Measurements from ENCODE around the gene ZNF783.
"Not testable (repeated sequence)": the region's sequence is repeated elsewhere in the genome, so short reads cannot be mapped to it uniquely, and the experiment has no call there.

ZNF783 gene

DNA sequence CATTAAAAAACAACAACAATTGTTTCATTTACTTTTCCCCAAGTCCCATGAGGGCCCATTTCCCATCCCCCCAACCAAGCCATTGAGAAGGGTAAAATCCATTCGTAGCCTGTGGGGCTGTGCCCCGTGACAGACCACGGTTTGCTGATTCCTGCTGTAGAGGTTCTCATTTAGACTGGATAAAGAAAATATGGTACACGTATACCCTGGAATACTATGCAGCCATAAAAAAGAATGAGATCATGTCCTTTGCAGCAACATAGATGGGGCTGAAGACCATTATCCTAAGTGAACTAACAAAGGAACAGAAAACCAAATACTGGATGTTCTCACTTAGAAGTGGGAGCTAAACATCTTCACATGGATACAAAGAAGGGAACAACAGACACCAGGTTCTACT lies 44.9 kb downstream of the ZNF783 start:
- no peak for DNase-seq

DNA sequence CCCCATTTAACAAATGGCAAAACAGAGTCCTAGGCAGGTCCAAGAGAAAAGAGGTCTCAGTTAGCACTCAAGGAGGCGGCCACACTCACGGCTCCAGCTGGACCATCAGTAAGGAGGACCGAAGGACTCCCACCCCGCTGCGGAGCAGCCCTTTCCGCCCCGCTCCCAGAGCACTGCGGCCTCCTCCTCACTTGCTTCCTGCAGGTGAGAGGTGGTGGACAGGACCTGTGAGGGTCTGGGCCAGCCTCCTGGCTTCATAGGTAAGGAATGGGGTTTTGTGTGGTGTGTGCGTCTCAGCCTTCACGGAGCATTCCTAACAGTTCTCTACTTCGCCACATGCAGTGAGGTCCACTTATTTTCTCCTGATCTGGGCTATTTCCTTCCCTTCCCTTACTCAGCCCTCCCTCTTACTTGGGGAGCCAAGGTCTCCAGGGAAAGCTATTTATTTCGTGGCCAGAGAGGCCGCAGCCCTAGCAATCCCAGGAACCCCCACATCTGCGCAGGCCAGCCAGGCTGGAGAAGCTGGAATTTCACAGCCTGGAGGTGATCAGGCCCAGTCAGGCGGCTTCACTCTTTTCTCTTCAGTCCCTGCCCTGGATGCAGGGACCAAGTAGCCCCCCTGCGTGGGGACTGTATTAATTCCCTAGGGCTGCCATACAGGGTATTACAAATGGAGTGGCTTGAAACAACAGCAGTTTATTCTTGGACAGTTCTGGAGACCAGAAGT lies 45.9 kb downstream of the ZNF783 start:
- no peak for DNase-seq

DNA sequence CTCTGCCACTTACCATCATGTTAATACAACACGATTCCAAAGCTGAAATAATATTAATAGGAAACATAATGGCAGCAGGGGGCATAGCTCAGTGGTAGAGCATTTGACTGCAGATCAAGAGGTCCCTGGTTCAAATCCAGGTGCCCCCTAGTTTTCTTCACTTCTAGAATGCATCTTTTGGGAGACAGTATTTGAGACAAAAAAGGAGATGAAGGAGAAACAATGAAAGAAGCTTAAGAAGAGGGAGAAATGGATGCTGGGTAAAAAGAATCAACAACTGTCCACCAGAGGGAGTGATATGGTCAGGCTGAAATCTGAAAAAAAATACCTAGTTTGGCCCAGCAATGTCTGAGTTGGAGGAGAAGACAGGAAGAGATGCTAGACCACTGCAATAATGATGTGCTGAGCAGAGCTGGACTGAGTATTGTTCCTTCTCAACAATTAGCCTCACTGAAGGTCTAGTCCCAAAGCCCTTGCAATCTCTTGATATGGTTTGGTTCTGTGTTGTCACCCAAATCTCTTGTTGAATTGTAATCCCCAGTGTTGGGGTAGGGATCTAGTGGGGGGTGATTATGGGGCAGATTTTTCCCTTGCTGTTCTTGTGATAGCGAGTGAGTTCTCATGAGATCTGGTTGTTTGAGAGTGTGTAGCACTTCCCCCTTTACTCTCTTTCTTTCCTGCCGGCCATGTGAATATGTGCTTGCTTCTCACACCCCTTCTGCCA lies 48.3 kb downstream of the ZNF783 start:
- DNase-seq = peak; percentile 16

DNA sequence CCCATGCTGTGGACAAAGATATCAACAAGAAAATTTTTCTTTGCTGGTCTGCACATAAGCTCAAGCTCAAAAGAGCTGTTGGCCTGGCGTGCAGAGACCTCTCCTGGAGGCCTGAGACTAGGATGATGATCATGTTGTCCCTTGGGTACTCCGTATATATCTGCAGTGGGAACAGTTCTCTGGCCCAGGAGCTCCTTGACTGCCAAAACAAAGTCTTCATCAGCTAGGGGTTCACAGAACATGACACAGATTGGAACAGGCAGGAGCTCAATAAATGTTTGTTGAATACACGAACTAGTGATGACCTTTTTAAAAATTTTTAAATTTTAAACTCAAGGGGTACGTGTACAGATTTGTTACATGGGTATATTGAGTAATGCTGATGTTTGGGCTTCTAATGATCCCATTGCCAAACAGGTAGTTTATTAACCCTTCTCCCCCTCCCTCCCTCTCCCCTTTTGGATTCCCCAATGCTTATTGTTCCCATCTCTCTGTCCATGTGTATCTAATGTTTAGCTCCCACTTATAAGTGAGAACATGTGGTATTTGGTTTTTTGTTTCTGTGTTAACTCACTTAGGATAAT lies 49.1 kb downstream of the ZNF783 start:
- no peak for DNase-seq

DNA sequence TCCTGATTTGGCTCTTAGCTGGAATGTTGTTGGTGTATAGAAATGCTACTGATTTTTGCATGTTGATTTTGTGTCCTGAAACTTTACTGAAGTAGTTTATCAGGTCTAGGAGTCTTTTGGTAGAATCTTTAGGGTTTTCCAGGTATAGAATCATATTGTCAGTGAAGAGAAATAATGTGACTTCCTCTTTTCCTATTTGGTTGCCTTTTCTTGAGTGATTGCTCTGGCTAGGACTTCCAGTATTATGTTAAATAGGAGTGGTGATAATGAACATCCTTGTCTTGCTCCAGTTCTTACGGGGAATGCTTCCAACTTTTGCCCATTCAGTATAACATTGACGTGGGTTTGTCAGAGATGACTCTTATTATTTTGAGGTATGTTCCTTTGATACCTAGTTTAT lies 52.0 kb downstream of the ZNF783 start:
- no peak for DNase-seq

DNA sequence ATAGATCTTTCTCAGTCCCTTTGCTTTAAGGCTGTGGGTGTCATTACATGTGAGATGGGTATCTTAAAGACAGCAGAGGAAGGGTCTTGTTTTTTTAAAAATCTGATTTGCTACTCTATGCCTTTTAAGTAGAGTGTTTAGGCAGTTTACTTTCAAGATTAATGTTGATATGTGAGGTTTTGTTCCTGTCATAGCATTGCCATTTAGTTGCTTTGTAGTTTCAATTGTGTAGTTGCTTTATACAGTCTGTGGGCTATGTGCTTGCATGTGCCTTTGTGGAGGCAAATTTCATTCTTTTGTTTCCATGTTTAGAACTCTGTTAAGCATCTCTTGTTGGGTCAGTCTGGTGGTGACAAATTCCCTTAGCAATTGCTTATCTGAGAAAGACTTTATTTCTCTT lies 54.6 kb downstream of the ZNF783 start:
- no peak for DNase-seq

DNA sequence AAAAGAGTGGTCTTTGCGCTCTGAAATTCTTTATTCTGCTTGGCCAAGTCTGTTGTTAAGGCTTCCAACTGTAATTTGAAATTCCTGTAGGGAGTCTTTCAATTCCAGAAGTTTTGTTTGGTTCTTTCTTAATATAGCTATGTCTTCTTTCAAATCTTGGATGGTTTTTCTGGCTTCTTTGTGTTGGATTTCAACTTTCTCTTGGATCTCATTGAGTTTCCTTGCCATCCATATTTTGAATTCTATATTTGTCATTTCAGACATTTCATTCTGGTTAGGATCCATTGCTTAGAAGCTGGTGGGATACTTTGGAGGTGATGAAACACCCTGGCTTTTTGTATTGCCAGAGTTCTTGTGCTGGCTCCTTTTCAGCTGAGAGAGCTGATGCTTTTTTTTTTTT lies 55.5 kb downstream of the ZNF783 start:
- no peak for DNase-seq

DNA sequence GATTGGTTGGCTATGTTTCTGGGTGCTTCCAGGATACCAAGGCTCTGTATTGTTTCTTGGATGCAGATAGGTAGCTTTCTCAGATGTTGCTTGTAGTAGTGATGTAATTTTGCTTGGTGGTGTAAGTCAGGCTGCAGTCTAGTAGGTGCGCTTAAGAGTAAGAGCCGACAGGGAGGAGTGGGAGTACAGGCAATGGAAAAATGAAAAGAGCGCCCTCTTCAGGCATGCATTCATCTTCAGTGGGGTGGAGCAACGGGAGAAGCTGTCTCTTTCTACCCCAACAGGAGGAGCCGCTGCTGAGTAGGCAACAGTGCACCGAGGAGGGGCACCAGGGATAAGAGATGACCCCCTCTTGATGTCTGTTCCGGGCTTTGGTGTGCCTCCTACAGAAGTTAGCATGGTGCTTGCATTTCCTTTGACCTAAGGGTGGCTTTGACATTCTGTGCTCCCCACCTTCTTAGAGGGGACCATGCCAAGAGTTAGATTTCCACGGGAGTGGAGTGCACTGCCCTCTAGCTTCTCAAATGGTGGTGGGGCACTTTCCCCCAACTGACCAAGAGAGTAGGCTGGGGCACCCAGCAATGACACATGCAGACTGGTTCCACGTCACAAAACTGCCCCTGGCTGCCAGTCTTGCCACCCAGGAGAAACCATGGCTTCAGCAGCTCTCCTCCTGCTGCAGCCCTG lies 56.1 kb downstream of the ZNF783 start:
- no peak for DNase-seq

DNA sequence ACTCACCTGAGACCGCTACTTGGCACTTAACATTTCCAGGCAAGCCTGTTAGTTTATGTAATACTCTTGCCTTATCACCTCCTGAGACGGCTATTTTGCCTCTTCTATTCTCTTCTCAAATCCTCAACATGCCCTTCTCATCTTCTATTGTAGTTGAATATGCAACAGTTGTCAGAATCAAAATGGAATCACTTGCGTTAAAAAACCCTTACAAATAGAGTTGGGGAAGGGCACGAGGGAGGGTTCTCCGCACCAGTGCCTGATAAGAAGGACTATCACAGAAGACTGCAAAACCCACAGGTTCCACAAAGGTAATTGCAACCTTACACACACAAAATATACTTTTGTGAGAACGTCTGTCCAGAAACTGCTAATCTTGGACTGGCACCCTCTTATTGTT lies 57.4 kb downstream of the ZNF783 start:
- no peak for DNase-seq

DNA sequence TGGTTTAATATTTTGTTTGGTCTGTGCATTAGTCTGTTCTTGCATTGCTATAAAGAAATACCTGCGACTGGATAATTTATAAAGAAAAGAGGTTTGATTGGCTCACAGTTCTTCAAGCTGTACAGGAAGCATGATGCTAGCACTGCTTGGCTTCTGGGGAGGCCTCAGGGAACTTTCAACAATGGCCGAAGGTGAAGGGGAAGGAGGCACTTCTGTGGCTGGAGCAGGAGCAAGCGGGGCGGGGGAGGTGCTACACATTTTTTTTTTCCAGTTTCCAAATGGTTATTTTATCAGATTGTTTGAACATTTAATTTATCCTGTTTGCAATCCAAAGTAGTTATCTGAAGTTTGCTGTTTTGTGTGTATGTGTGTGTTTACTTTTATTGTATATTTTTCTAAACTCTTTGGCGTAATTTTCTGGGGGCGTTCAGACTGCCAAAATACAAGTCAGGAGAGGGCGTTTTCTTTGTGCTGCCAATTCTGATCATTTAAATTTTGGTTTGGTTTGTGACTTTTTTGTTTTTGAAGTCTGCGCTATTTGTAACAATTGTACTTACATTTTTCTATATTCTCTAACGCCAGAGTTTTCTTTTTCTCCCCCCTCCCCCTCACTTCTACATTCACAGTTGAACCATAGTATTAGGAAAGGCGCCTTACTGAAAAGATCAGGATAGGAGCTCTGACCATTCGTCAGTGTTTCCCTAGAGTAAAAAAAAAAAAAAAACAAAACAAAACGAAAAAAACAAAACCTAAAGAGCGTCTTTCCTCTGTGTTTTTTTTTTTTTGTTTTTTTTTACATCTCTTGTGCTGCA lies 58.5 kb downstream of the ZNF783 start:
- DNase-seq = no peak

DNA sequence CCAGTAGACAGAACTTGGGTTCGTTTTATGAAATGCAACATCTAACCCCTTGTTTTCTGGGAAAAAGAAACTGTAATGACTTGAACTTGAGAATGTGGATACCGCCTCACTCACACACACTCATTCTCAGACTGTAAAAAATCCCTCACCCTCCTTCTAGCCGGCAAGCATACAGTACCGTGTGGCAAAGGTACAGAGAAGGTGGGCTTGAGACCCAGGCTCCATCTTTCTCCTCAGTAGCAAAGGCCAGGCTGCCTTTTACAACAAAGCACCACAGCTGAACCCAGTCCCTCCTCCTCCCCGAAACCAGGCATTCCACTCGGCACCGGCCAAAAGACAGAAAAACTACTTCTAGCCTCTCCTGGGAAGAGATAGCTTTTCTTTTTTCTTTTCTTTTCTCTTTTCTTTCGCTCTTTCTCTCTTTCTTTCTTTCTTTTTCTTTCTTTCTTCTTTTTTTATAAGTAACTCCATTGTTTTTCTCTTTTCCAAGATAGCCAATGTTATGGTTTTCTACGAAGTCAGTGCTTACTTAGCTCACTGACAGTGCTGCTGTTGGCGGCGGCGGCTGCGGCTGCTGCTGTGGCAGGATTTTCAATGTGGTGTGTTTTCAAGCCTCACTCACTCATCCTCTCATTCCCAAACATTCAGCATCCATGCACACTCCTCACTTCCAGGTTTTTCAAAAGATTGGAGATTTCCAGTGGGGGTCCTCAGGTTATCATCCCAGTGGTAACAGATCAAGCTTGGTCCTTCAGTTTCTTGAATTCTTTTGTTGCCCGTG lies 59.3 kb downstream of the ZNF783 start:
- not testable (repeated sequence) for DNase-seq

DNA sequence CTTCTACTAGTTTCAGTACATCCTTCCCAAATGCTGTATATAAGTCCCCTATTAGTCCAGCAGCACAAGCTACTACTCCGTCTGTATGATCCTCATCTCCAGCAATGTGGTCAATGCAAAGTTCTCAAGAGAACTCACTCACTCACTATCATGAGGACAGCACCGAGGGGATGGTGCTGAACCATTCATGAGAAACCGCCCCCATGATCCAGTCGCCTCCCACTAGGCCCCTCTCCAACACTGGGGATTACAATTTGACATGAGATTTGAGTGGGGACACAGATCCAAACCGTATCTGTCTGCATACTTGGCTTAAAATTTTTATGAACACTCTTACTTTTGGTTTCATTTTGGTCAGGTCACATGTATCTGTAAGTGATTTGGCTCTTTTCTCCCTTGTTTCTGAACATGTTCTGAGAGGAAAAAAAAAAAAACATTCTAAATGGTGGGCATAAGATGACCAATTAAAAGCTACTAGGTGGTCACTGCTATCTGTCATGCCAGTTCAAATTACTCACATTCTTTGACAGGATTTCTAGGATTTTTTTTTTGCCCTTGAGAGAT lies 60.1 kb downstream of the ZNF783 start:
- DNase-seq = no peak

DNA sequence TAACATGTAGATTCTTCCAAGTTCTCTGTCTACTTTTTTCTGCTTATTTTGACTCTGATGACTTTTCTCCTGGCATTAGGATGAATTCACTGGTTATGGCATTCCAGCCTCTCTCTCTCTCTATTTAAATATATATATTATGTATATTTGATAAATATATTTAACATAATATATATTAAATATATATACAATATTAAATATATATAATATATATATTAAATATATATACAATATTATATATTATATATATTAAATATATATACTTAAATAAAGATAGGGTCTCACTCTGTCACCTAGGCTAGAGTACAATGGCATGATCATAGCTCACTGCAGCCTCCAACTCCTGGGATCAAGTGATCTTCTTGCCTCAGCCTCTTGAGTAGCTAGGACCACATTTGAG lies 60.7 kb downstream of the ZNF783 start:
- DNase-seq = no peak

DNA sequence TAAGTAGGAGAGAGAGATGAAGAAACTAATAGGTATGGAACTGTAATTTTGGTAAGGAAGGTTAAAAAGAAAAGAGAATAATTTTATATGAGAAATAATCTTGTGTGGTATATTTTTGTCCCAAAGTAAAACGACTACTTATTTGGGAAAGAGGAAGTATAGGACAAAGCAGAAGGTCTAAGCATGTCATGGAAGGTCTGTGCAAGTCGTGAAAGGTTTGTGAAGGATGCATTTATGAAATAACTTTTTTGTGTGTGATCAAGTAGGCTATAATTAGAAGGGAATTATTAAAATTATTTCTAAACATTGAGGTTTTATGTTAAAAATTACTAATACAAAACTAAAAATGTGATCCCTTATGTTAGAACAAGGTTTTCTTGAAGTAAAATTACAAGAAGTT lies 63.3 kb downstream of the ZNF783 start:
- DNase-seq = no peak

DNA sequence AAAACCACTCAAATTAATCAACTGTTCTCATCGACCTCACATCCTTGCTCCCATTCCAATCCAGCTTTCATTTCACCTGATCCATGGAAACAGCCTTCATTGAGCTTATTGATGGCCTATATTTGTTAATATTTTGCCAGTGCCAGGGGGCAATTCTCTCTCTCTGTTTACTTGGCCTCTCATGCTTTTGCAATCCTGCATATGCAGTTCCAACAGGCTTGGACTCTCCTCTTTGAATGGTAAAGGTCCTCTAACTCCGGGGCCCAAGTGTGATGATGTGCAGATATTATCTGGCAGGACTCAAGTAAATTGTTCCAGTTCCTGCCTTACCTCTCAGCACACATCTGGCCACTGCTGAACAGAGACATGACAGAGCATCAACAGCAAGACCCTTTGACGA lies 67.3 kb downstream of the ZNF783 start:
- DNase-seq = no peak

DNA sequence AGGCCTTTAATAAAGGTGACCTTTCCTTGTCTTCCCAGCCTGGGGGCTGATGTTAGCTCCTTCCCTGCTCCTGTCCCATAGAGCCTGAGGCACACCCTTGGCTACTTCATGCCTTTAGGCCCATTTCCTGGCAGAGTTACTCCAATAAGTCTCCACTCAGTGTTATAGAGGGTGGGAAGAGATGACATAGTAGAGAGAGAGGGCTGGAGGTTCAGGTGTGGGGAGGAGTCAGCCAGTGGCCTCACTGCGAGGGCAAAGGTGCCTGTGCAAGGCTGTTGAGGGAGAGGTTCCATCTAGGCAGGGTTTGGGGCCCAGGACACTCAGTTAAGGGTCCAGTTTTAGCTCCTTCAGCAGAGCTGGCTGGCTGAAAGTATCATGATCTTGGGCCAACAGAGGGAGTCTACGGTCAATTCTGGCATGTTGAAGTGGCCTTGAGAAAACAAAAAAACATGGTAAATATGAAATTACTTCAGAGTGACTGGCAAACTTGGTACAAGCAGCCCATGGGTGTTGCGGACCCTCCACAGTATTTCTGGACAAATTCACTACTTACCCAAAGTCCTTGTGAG lies 67.9 kb downstream of the ZNF783 start:
- no peak for DNase-seq

DNA sequence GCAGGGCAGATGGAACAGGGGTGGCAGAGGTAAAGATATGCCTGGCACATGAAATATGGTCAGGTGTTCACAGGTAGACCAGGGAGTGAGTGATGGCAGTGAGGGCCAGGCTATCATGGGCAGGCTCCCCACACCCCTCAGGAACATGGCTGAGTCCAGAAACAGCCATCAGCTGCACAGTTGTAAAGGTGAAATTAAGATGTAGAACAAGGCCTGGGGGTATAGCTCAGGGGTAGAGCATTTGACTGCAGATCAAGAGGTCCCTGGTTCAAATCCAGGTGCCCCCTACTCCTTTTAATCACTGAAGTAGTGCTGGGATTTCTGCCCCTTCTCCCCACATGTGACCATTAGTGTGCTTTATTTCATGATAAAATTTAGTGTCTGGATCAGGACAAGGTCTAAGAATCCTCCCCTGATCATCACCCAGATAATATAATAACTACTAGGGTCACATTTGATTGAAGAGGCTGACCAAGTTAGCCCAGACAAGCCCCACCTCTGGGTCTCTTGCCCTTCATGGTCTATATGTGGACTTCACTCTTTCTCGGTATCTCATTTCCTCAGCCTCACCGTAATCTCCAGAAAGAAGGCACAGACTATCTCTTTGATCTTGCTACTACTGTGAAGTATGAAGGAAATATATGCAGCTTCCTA lies 69.0 kb downstream of the ZNF783 start:
- no peak for DNase-seq

DNA sequence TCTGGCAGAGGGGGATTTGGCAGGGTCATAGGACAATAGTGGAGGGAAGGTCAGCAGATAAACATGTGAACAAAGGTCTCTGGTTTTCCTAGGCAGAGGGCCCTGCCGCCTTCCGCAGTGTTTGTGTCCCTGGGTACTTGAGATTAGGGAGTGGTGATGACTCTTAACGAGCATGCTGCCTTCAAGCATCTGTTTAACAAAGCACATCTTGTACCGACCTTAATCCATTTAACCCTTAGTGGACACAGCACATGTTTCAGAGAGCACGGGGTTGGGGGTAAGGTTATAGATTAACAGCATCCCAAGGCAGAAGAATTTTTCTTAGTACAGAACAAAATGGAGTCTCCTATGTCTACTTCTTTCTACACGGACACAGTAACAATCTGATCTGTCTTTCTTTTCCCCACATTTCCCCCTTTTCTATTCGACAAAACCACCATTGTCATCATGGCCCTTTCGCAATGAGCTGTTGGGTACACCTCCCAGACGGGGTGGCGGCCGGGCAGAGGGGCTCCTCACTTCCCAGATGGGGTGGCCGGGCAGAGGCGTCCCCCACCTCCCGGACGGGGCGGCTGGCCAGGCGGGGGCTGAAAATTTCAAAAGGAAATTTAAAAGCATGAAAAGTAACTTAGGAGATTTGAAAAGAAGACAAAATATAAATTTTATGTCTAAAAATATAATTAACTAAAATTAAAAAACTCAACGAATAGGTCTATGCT lies 70.8 kb downstream of the ZNF783 start:
- DNase-seq = not testable (repeated sequence)

DNA sequence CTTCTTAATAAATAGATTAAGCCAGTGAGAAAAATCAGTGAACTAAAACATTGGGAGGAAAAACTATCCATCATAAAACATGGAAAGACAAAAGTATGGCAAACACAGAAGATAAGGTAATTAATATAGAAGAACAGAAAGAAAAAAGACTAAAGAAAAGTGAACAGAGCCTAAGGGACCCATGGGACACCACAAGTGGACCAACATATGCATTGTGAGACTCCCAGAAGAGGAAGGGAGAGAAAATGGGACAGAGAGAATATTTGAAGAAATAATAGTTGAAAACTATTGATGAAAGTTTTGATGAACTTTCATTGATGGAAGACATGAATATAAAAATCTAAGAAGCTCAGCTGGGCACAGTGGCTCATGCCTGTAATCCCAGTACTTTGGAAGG lies 71.3 kb downstream of the ZNF783 start:
- DNase-seq = no peak

DNA sequence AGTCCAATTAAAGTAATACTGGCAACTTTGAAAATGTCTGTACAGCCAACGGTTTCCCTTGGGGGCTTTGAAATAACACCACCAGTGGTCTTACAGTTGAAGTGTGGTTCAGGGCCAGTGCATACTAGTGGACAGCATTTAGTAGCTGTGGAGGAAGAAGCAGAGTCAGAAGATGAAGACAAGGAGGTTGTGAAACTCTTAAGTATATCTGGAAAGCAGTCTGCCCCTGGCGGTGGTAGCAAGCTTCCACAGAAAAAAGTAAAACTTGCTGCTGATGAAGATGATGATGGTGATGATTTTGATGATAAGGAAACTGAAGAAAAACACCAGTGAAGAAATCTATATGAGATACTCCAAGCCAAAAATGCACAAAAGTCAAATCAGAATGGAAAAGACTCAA lies 72.2 kb downstream of the ZNF783 start:
- no peak for DNase-seq

All from inflammatory macrophage treated with lipopolysaccharide for 4 hours (primary cell).